ENCODE measurements around the gene PTOV1.

DNA sequence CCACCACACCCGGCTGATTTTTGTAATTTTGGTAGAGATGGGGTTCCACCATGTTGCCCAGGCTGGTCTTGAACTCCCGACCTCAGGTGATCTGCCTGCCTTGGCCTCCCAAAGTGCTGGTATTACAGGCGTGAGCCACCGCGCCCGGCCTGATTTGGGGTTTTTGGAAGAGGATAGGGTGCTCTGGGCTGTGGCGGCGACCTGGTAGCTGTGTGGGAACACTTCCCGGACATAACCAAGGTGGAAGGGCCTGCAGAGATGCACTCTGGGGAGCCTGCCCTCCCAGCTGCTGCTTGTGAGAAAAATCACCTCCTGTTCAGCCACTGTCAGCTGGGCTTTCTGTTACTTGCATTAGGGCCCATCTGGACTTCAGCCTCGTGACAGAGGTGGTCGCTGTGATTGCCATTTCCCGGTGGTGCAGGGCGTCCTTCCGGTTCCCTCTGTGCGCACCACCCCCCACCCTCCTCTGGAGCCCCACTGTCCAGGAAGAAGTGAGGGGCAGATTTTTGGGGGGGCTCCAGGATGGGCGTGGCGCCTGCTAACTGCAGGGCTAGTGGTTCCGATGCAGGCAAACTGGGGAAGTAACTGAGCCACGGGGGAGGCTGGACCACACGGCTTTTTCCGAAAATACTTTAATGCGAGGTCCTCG is 38.2 kb downstream of the PTOV1 start:
- no peak for TF ChIP-seq POLR2AphosphoS5 (IDR thresholded peaks at IDR 0.05)
- no peak for TF ChIP-seq POLR2A (IDR thresholded peaks at IDR 0.05)

Data from prostate gland (tissue), 1 donor.